ENCODE results near the gene ZNF76.

ZNF76 gene

DNA sequence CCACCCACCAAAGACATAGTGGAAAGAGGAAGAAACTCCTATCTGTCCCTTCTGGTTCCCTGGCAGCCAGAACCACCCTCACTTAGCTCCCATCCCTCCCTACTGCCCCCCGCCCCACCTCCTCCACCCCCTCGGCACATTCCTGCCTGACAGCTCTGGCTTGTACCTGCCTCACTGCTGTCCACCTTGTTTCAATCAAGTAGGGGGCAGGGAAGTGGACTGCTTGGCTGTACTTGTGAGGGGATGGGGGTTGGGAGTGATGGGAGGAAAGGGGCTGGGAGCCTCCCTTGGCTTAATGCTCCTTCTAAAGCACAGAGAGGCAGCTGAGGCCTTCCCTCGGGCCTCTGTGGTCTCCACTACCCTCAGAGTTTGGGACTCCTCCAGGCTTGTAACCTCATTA, 22.1 kb upstream of the ZNF76 start:
- DNase-seq: no peak

DNA sequence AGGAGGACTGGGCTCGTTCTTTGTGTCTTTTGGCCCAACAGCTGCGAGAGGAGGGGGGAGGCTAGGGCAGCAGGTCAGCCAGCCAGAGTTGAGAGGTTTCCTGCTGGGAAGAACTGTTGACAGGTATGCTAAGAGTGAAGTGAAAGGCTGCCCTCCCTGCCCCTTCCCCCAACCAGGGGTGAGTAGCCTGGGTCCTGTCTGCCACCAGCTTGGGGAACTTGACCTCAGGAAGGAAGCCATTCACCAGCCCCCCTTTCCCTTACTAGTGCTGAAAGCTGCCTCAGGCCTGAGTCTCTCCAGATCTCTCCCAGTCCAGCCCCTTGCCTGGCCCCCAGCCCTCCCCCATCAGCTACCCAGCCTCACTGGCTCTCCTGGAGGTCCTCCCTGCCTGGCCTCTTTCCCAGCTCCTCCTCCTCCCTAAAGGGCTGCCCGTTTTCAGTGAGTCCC, 20.7 kb upstream of the ZNF76 start:
- DNase-seq: no peak

GRCh38 chr6:35239581-35239980, 20.0 kb upstream of the ZNF76 start:
- no peak for DNase-seq

GRCh38 chr6:35240838-35241801, 18.4 kb upstream of the ZNF76 start:
- peak; percentile 76 for DNase-seq

GRCh38 chr6:35242486-35242885, 17.0 kb upstream of the ZNF76 start:
- DNase-seq: no peak

DNA sequence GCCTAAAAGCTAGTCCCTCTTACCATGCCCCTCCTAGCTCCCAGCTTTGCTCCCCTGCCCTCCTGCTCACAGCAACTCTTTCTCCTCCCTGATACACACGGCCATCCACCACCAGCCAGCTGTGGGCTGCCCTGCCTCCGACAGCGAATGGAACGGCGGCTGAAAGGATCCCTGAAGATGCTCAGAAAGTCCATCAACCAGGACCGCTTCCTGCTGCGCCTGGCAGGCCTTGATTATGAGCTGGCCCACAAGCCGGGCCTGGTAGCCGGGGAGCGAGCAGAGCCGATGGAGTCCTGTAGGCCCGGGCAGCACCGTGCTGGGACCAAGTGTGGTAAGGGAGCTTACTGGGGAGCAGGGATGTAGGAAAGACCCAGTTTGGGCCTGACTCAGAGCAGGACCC, 16.6 kb upstream of the ZNF76 start:
- DNase-seq: no peak

DNA sequence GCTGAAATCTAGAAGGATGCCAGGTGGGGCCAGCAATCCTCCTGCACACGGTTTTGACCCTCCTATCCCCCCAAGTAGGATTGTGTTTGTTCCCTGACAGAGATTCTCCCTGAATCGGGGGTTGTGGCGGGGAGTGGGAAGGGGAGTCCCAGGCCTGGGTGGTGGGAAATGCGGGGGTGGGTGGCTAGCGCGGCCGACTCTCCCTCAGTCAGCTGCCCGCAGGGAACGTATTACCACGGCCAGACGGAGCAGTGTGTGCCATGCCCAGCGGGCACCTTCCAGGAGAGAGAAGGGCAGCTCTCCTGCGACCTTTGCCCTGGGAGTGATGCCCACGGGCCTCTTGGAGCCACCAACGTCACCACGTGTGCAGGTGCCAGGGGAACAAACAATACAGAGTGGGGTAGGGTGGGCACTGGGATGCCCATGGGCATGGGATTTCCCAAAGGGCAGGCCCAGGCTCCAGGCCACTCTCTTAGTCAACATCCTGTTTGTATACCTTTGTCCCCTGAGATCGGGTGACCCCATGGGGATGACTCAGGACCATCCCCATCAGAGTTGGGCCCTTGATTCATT, 16.1 kb upstream of the ZNF76 start:
- DNase-seq: no peak

- DNase-seq: no peak
Observed at GRCh38 chr6:35244551-35244950, 15.0 kb upstream of the ZNF76 start.

DNA sequence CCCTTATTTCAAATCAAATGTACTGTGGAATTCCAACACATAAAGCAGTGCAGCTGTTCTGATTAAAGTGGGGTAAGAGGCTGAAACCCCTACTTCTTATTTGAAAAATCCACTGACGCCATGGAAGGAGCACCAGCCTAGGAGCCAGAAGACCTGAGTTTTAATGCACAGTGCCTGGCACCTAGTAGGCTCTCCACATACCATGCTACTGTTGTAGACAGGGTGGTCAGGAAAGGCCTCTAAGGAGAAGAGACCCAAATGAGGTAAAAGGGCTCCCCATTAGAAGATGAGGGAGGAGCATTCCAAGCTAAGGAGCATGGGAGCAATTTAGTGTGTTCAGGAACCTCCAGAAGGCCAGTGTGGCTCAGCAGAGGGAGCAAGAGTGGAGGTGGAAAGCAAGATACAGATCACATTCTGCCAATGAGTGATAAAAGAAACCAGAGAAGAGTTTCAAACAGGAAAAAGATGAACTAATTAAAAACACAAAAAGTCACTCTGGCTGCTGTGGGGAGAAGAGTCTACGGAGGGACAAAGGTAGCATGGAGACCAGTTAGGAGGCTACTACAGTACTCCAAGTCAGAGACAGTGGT, 11.8 kb upstream of the ZNF76 start:
- DNase-seq: no peak

- DNase-seq: peak; percentile 14
Observed at GRCh38 chr6:35248300-35248699, 11.2 kb upstream of the ZNF76 start.

GRCh38 chr6:35248965-35249364, 10.6 kb upstream of the ZNF76 start:
- DNase-seq: no peak

- DNase-seq: no peak
Observed at GRCh38 chr6:35251949-35252348, 7.6 kb upstream of the ZNF76 start.

DNA sequence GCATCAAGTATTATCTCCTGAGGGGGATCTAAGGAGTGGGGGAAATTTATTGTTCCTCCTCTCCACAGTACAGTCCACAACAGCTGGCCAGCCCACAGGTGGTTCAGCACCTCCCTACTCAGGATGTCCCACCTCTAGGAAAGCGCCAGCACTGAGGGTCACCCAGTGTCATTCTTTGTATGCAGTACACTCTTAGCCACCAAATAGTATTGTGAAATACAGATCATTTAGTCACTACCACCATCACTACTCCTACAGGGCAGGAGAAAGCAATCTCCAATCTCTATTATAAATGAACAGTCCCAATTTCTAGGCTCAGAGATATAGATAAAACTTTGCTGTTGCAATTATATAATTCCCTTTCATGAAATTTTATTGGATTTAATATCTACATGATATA, 6.3 kb upstream of the ZNF76 start:
- DNase-seq: no peak

- no peak for DNase-seq
Observed at GRCh38 chr6:35258336-35258735, 1.2 kb upstream of the ZNF76 start.

- peak; percentile 74 for DNase-seq
Observed at GRCh38 chr6:35258858-35259193, 709 bp upstream of the ZNF76 start.

GRCh38 chr6:35259948-35260590, 534 bp downstream of the ZNF76 start:
- peak; percentile 71 for DNase-seq

DNA sequence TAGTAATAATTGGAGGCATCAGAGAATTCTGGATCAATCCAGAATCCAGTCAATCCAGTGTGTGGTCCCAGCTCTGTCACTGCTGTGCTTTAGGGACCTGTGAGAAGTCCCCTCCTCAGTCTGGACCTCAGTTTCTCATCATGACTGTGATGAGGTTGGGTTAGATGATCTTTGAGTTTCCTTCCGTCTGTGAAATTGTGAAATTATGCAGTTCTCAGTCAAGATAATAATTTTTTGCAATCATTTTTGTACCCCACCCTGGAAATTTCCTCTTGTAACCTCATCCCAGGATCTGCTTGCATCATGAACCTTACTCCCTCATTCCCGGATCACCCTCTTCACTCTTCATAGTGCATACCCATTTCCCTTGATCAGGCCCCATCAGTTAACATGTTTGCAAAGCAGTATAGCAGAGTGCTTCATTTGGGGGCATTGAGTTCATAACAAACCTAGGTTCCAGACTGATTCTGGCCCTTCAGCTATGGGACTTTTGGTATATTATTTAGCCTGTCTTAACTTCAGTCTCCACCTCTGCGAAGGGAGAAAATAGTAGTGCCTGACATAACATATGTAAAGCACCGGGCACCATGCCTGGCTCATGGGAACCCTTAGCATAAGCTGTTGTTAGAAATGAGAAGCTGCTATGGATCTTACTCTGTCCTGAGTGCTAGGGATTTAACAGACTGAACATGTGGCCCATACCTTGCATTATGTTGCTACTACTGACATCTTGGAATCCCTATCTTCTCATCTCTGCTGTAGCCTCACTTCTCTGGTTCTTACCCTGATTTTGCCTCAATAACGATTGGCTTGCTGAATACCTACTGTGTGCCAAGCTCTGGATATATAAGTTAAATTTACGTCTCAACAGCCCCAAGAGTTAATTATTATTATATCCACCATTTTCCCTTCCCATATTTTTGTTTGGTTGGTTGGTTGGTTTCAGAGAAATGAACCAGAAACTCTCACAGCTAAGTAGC, 1.3 kb downstream of the ZNF76 start:
- DNase-seq: peak; percentile 8

GRCh38 chr6:35262596-35262995, 3.1 kb downstream of the ZNF76 start:
- DNase-seq: no peak

DNA sequence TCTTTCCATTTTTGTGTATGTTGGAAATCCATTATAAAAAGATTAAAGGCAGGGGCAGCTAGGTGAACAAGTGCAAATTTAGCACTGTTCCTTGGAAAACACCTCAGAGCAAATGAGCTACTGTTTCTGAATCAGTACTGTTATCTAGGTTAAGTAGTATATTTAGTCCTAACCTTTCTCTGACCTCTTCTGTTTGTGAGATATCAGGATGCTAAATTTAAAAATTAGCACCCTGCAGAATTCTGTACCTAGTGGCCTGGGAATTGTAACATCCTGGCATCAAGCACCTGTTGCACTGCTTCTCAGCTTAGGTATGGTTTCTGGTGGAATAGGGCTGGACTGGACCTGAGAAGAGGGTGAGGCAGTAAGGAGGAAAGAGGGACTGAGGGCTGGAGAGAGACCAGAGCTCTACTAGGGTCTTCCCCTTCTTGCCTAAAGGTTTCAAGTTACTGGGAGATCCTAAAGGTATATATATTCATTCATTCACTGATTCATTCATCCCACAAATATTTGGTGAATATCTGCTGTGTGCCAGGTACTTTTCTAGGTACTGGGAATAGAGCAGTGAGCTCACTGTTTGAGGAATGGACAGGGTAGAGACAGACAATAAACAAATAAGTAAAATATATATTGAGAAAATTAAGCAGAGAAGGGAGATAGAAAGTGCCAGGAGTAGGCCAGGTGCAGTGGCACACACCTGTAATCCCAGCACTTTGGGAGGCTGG, 5.2 kb downstream of the ZNF76 start:
- DNase-seq: no peak

GRCh38 chr6:35265523-35265922, 6.0 kb downstream of the ZNF76 start:
- DNase-seq: no peak

- no peak for DNase-seq
Observed at GRCh38 chr6:35267446-35267845, 7.9 kb downstream of the ZNF76 start.

DNA sequence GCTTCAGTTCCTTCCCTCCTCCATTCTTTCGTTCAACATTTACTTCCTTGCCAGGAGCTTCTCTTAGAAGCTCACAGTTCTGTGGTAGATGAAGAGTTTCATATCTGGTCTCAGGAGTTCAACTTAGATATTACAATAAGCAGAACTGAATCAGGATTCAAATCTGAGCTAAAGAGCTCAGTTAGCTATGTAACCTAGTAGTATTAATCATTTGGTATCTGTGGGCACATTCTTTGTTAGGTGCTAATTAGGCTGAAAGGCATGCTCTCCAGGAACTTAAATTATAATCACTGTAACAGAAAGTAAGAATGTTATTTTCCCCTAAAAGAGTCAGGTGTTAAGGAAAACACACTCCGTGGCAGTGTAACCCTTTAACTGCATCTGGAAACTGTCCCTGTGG, 8.4 kb downstream of the ZNF76 start:
- DNase-seq: no peak
